ENCODE measurements around the gene PTPRCAP.

GRCh38 chr11:67452141-67452952 is 14.9 kb upstream of the PTPRCAP start, which contains the start of gene GPR152:
- TF ChIP-seq MEF2A (IDR thresholded peaks at IDR 0.05; ENCODE audit: insufficient read depth, low read depth, low read length) (no peak), CTCF (IDR thresholded peaks at IDR 0.05 in 2 of 3, conservative IDR thresholded peaks at IDR 0.05 in 1 of 3; ENCODE audit: control insufficient read depth in 2 of 3, extremely low read depth in 1 of 3, insufficient read depth in 1 of 3, low read depth in 3 of 3, low read length in 3 of 3) (no peak), USF1 (IDR thresholded peaks at IDR 0.05; ENCODE audit: borderline replicate concordance, extremely low read length, insufficient read depth, low read depth, low read length) (no peak), POLR2AphosphoS5 (IDR thresholded peaks at IDR 0.05; ENCODE audit: low read length) (no peak; the same call in 1 of the 2 replicates), POLR2AphosphoS2 (IDR thresholded peaks at IDR 0.05; ENCODE audit: low read depth, low read length) (no peak), POLR2A (IDR thresholded peaks at IDR 0.05; ENCODE audit: low read depth, low read length) (no peak), JUNB (IDR thresholded peaks at IDR 0.05) (no peak), TBL1XR1 (IDR thresholded peaks at IDR 0.05; ENCODE audit: low read depth, low read length) (no peak), EZH2 (IDR thresholded peaks at IDR 0.05; ENCODE audit: borderline replicate concordance, control insufficient read depth, low read depth, low read length) (no peak), JUND (IDR thresholded peaks at IDR 0.05; ENCODE audit: low read depth, low read length) (no peak)
- TF ChIP-seq, protein P1, sequence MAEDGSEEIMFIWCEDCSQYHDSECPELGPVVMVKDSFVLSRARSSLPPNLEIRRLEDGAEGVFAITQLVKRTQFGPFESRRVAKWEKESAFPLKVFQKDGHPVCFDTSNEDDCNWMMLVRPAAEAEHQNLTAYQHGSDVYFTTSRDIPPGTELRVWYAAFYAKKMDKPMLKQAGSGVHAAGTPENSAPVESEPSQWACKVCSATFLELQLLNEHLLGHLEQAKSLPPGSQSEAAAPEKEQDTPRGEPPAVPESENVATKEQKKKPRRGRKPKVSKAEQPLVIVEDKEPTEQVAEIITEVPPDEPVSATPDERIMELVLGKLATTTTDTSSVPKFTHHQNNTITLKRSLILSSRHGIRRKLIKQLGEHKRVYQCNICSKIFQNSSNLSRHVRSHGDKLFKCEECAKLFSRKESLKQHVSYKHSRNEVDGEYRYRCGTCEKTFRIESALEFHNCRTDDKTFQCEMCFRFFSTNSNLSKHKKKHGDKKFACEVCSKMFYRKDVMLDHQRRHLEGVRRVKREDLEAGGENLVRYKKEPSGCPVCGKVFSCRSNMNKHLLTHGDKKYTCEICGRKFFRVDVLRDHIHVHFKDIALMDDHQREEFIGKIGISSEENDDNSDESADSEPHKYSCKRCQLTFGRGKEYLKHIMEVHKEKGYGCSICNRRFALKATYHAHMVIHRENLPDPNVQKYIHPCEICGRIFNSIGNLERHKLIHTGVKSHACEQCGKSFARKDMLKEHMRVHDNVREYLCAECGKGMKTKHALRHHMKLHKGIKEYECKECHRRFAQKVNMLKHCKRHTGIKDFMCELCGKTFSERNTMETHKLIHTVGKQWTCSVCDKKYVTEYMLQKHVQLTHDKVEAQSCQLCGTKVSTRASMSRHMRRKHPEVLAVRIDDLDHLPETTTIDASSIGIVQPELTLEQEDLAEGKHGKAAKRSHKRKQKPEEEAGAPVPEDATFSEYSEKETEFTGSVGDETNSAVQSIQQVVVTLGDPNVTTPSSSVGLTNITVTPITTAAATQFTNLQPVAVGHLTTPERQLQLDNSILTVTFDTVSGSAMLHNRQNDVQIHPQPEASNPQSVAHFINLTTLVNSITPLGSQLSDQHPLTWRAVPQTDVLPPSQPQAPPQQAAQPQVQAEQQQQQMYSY (CRISPR knock-in tag; IDR thresholded peaks at IDR 0.05): no peak

Data from GM12878 (cell line).